NCI-H82 (cell line): Measurements from ENCODE around the gene ENTPD5.
A peak's percentile ranks its signal among the peaks of the same experiment; 100 is the strongest.
"Not testable (repeated sequence)": the region's sequence is repeated elsewhere in the genome, so short reads cannot be mapped to it uniquely, and the experiment has no call there.

Experiments used
- DNase-seq: peaks from one replicate; lab custom pipeline; 2025; lab: John Stamatoyannopoulos, UW

Gene ENTPD5

GRCh38 chr14:73943083-73943482 lies 76.0 kb downstream of the ENTPD5 start:
- DNase-seq: no peak

GRCh38 chr14:73942180-73942579 lies 76.9 kb downstream of the ENTPD5 start:
- DNase-seq: no peak

GRCh38 chr14:73937012-73937411 lies 82.1 kb downstream of the ENTPD5 start:
- DNase-seq: no peak

GRCh38 chr14:73936548-73936947 lies 82.5 kb downstream of the ENTPD5 start:
- no peak for DNase-seq

GRCh38 chr14:73935666-73936065 lies 83.4 kb downstream of the ENTPD5 start:
- peak; percentile 8 for DNase-seq

- no peak for DNase-seq
Measured at GRCh38 chr14:73924337-73924736, 94.8 kb downstream of the ENTPD5 start.

GRCh38 chr14:73919457-73919856 lies 99.6 kb downstream of the ENTPD5 start:
- DNase-seq: not testable (repeated sequence)

- DNase-seq: no peak
Measured at GRCh38 chr14:73916324-73916723, 102.8 kb downstream of the ENTPD5 start.

GRCh38 chr14:73913256-73913655 lies 105.8 kb downstream of the ENTPD5 start:
- no peak for DNase-seq

GRCh38 chr14:73909681-73910080 lies 109.4 kb downstream of the ENTPD5 start:
- DNase-seq: no peak
